ENCODE measurements around the gene NUDT16L1. TPM values are rescaled to one million over a fixed set of nuclear protein-coding genes. Genes with fewer than 3 reads are reported as not detected.

The NUDT16L1 gene
- total and polyA plus RNA-seq, 2 donors (not counting 1 experiment from before 2014, with no cell fraction given) = 14.0 to 21.5 TPM

DNA sequence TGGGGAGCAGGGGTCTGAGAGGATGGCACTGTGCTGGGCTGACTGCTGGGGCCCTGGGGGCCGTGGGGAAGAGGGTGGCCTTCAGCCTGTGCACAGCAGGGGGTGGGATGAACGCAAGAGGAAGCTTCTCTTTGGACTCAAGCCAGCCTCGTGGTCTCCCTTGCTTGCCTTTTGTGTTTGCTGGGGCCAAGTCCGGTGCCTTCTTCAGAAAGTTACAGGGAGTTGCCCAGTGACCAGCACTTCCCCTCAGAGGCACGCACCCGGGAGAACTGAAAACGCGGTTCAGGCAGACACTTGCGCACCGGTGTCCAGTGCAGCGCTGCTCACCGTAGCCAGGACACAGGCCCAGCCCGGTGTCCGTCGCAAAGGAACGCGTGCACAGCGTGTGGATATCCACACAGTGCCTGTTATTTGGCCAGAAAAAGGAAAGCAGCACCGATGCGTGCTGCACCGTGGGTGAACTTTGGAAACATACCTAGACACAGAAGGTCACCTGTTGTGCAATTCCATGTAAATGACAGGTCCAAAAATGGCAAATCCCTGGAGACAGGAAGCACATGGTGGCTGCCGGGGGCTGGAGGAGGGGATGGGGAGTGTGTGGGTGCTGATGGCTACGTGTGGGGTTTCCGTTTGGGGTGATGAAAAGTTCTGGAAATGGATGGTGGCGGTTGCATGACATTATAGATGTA lies 29.4 kb upstream of the NUDT16L1 start:
- H3K27me3 ChIP-seq (ENCODE audit: control insufficient read depth, insufficient read depth, low read length) = no peaks in the 10 kb centered on the region
- TF ChIP-seq EZH2 (IDR thresholded peaks at IDR 0.05; ENCODE audit: low read length, missing control alignments) = no peak
- TF ChIP-seq CTCF (conservative IDR thresholded peaks at IDR 0.05 in 1 of 2, IDR thresholded peaks at IDR 0.05 in 1 of 2; ENCODE audit: low read depth in 1 of 2, low read length in 2 of 2) = no peak
- H3K4me2 ChIP-seq (ENCODE audit: extremely low read depth, insufficient read depth, low read length) = no peak overlapping the region
- H4K20me1 ChIP-seq (ENCODE audit: control insufficient read depth, extremely low read depth, insufficient read depth, low read length) = no peaks in the 10 kb centered on the region
- H3K27ac ChIP-seq (ENCODE audit: insufficient read depth, low read length) = no peak overlapping the region
- peaks cover 19% of the 10 kb centered on the region for H3K36me3 ChIP-seq (ENCODE audit: control insufficient read depth, insufficient read depth, low read length)
- no peak overlapping the region for H2AFZ ChIP-seq (ENCODE audit: low read length)
- no peak overlapping the region for H3K4me3 ChIP-seq (replicated peaks in 1 of 4; ENCODE audit: control extremely low read depth in 1 of 4, insufficient read depth in 1 of 4, low read depth in 3 of 4, low read length in 4 of 4)
- H3K9ac ChIP-seq (ENCODE audit: insufficient read depth, low read length) = no peak overlapping the region
- DNase-seq (ENCODE audit: low read depth in 2 of 2) = peak in 1 of 2 donors; percentile 21
- H3K79me2 ChIP-seq (ENCODE audit: control insufficient read depth, insufficient read depth, low read length) = no peaks in the 10 kb centered on the region
- peaks cover 5% of the 10 kb centered on the region for H3K4me1 ChIP-seq (ENCODE audit: control insufficient read depth, extremely low read depth, insufficient read depth, low read length)
- H3K9me3 ChIP-seq (ENCODE audit: control insufficient read depth, insufficient read depth, low read depth, low read length) = no peaks in the 10 kb centered on the region

- H2AFZ ChIP-seq (ENCODE audit: low read length) = no peak overlapping the region
- H3K4me3 ChIP-seq (replicated peaks in 1 of 4; ENCODE audit: control extremely low read depth in 1 of 4, insufficient read depth in 1 of 4, low read depth in 3 of 4, low read length in 4 of 4) = no peak overlapping the region
- no peak overlapping the region for H3K27ac ChIP-seq (ENCODE audit: insufficient read depth, low read length)
- H3K4me2 ChIP-seq (ENCODE audit: extremely low read depth, insufficient read depth, low read length) = no peak overlapping the region
- H3K36me3 ChIP-seq (ENCODE audit: control insufficient read depth, insufficient read depth, low read length) = peaks cover 19% of the 10 kb centered on the region
- DNase-seq (ENCODE audit: low read depth in 2 of 2) = peak; percentile 10 to 23
- H4K20me1 ChIP-seq (ENCODE audit: control insufficient read depth, extremely low read depth, insufficient read depth, low read length) = no peaks in the 10 kb centered on the region
- H3K9ac ChIP-seq (ENCODE audit: insufficient read depth, low read length) = no peak overlapping the region
- peaks cover 4% of the 10 kb centered on the region for H3K4me1 ChIP-seq (ENCODE audit: control insufficient read depth, extremely low read depth, insufficient read depth, low read length)
- no peaks in the 10 kb centered on the region for H3K27me3 ChIP-seq (ENCODE audit: control insufficient read depth, insufficient read depth, low read length)
- no peaks in the 10 kb centered on the region for H3K79me2 ChIP-seq (ENCODE audit: control insufficient read depth, insufficient read depth, low read length)
- TF ChIP-seq CTCF (conservative IDR thresholded peaks at IDR 0.05 in 1 of 2, IDR thresholded peaks at IDR 0.05 in 1 of 2; ENCODE audit: low read depth in 1 of 2, low read length in 2 of 2) (no peak), EZH2 (IDR thresholded peaks at IDR 0.05; ENCODE audit: low read length, missing control alignments) (no peak)
- no peaks in the 10 kb centered on the region for H3K9me3 ChIP-seq (ENCODE audit: control insufficient read depth, insufficient read depth, low read depth, low read length)
Observed at GRCh38 chr16:4664538-4665418, 28.6 kb upstream of the NUDT16L1 start.

DNA sequence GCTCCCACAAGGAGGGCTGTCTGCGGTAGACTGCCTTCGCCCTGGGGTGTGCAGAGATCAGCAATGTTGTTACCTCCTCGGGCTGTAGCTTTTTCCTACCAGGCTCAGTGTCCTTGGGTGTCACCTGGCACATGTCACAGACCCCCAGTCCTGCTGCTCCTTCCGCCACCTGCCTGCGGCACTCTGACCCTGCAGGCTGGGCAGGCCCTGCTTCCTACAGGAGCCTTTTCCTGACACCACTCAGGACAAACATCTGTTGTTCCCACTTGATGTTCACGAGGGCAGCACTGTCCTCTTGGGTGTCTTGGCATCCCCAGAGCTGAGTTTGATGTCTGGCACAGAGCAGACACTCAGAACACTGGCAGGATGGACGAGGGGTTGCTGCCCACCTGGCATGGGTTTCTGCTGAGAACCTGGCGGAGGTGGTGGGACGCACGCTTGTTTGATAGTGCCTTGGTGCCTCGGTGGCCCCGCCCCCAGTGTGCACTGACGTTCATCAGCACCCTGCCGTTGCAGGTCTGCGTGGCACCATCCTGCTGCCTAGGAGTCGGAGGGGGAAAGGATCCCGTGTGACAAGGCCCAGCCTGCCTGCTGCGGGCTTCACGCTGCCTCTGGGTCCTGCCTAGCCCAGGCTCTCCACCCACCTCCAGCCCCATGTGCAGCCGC lies 26.7 kb upstream of the NUDT16L1 start:
- TF ChIP-seq EZH2 (IDR thresholded peaks at IDR 0.05; ENCODE audit: low read length, missing control alignments) = no peak
- no peak for TF ChIP-seq CTCF (conservative IDR thresholded peaks at IDR 0.05 in 1 of 2, IDR thresholded peaks at IDR 0.05 in 1 of 2; ENCODE audit: low read depth in 1 of 2, low read length in 2 of 2)
- Histone ChIP-seq H3K9ac (ENCODE audit: insufficient read depth, low read length) (no peak overlapping the region), H2AFZ (ENCODE audit: low read length) (no peak overlapping the region), H3K27ac (ENCODE audit: insufficient read depth, low read length) (no peak overlapping the region), H3K27me3 (ENCODE audit: control insufficient read depth, insufficient read depth, low read length) (no peaks in the 10 kb centered on the region), H3K9me3 (ENCODE audit: control insufficient read depth, insufficient read depth, low read depth, low read length) (no peaks in the 10 kb centered on the region), H3K36me3 (ENCODE audit: control insufficient read depth, insufficient read depth, low read length) (peaks cover 19% of the 10 kb centered on the region), H3K4me3 (replicated peaks in 1 of 4; ENCODE audit: control extremely low read depth in 1 of 4, insufficient read depth in 1 of 4, low read depth in 3 of 4, low read length in 4 of 4) (no peak overlapping the region), H4K20me1 (ENCODE audit: control insufficient read depth, extremely low read depth, insufficient read depth, low read length) (no peaks in the 10 kb centered on the region), H3K79me2 (ENCODE audit: control insufficient read depth, insufficient read depth, low read length) (no peaks in the 10 kb centered on the region), H3K4me2 (ENCODE audit: extremely low read depth, insufficient read depth, low read length) (no peak overlapping the region), H3K4me1 (ENCODE audit: control insufficient read depth, extremely low read depth, insufficient read depth, low read length) (no peaks in the 10 kb centered on the region)
- DNase-seq (ENCODE audit: low read depth in 2 of 2) = no peak

Measured in fibroblast of lung (primary cell).